Measurements from ENCODE around the gene APOBEC4.
"Not testable (repeated sequence)": the region's sequence is repeated elsewhere in the genome, so short reads cannot be mapped to it uniquely, and the experiment has no call there.

Gene APOBEC4

DNA sequence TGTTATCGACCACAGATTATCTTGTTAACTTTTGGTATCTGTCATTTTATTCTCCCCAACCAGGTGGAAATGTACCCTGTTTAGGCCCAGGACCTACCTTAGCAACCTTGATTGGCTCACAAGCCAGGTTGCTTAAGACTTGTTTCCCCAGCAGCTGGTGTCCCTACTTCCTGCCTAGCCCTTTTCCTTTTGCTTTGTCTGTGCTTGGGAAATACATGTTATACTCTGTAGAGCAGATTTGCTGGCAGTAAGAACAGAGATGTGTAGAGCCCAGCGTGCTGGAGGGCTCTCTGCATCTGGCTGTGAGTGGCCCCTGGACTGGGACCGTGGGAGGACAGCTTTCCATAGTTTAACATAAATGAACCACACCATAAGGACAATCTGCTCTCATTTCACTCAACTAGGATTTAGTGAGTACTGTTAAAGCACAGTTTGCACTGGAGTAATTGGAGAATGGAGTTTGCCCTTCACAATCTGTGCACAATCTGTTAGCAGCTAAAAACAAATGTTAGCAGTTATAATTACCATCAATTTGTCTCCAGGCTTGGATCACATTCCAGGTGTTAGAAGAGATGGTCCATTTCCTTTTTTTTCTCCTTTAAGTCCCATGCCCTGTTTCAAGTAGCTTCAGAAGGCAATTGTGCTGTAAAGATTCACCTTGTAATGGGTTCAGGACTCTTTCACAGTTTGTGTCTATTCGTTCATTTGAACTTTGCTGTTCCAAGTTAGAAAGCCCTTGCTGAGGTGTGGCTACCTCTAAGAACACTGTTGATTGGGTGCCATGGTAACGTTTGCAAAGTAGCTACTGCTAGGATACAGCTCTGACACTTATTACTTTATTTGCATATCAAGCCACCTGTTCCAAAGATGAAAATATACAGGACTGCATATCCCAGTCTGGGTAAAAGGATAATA, at the start of gene APOBEC4:
Gene APOBEC4 (minus strand): TSS at position 770 of the 915 bp plus-strand sequence. CDS start 4,535 bp downstream, outside the sequence.
- no peak for DNase-seq (ENCODE audit: low read depth)

GRCh38 chr1:183702813-183703198, 49.7 kb upstream of the APOBEC4 start:
- no peak for DNase-seq (ENCODE audit: low read depth)

GRCh38 chr1:183702087-183702812, 49.1 kb upstream of the APOBEC4 start:
- DNase-seq (ENCODE audit: low read depth): no peak

- no peak for DNase-seq (ENCODE audit: low read depth)
These were observed 46.6 kb upstream of the APOBEC4 start for GRCh38 chr1:183699616-183700160.

DNA sequence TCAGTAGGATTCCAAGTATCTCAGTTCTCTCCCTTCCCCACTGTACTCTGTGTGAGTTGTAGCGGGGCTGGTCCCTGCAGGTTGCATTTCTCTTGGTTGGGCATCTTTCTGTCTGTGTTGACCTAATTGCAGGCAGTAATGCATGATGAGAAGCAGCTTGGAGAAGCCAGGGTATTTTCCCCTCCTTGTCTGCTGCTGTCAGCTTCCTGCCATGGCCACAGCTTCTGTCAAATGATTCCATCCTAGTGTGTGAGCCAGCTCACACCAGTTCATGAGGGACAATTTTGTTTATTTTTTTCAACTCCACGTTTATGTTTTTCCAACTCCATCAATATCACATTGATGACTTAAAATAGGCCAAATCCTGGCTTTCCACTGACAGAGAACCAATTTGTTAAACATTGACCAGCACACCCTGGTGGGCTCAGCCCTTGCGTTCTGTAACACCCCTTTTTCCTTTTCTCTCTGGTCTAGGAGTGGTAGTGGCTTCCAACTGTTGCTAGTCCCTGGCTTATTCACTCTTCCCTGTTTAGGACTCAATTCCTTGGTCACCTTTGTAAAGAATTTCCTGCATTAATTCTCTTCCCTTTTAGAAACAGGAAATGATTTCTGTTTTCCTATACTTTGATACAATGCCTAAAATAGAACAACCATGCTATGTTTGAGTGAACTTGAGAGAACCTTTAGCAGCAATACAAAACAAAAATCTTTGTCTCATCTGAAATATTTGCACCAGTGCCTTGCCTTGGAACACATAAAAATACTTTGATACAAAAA, 44.9 kb upstream of the APOBEC4 start:
- no peak for DNase-seq (ENCODE audit: low read depth)

DNA sequence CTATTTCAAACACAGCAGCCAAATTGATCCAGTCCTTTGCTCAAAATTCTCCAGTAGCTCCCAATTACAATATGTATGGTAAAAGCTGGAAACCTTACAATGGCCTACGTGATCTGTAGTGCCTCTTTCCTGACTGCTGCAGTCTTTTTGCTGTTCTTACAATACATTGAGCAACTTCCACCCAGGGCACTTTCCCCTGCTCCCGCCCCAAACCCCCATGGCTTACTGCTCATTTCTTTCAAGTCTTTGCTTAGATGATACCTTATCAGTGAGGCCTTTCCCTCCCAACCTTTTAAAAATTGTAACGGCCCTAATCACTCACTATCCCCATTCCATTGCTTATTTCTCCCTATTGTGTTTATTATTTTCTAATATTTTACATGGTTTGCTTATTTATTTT, 43.9 kb upstream of the APOBEC4 start:
- no peak for DNase-seq (ENCODE audit: low read depth)

GRCh38 chr1:183694755-183695154, 41.6 kb upstream of the APOBEC4 start:
- DNase-seq (ENCODE audit: low read depth): no peak

- no peak for DNase-seq (ENCODE audit: low read depth)
These were observed 41.0 kb upstream of the APOBEC4 start for GRCh38 chr1:183694066-183694465.

GRCh38 chr1:183693521-183693920, 40.4 kb upstream of the APOBEC4 start:
- no peak for DNase-seq (ENCODE audit: low read depth)

DNA sequence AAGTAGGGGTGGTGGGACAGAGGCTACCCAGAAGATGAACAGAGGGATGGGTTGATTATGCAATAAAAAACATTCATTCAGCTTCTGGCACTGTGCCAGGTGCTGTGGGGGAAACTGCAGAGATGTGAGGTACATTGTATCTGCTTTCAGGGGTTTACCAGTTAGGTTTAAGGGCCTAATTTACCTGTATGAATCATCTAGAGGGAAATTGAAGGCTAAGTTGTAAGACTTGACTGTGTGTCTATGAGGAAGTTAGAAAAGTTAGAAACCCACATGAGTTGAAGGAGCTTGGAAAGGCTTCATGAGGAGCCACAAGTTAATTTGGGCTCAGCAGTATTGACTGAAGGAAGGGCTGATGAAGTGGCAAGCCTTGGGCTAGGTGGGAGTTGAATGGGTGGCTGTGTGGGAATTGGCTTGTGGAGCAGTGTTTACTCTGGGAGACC, 36.7 kb upstream of the APOBEC4 start:
- DNase-seq (ENCODE audit: low read depth): no peak

- DNase-seq (ENCODE audit: low read depth): no peak
These were observed 35.4 kb upstream of the APOBEC4 start for GRCh38 chr1:183688341-183689060.

- no peak for DNase-seq (ENCODE audit: low read depth)
These were observed 34.6 kb upstream of the APOBEC4 start for GRCh38 chr1:183687546-183688304.

DNA sequence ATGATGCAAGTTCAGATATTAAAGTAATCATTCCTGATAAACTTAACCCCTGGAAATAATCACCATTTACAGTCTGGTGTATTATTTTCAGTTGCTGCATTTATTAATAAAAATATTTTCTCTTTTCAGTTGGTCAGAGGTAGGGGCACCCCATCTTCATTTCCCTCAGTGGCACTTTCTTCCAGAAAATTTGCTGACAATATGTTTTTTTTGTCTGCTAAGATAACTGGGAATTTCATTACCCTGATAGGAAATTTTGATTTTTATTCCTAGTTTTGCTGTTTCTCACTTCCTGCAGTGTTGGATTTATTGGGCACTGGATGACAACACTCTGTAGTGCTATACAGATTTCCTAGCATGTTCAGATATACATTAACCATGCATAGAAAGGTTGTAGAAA, 33.1 kb upstream of the APOBEC4 start:
- DNase-seq (ENCODE audit: low read depth): no peak

GRCh38 chr1:183685112-183685713, 32.1 kb upstream of the APOBEC4 start:
- DNase-seq (ENCODE audit: low read depth): no peak

DNA sequence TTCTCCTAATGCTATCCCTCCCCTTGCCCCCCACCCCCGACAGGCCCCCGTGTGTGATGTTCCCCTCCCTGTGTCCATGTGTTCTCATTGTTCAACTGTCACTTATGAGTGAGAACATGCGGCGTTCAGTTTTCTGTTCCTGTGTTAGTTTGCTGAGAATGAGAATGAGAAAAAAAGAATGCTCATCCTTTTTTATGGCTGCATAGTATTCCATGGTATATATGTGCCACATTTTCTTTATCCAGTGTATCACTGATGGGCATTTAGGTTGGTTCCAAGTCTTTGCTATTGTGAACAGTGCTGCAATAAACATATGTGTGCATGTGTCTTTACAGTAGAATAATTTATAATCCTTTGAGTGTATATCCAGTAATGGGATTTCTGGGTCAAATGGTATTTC, 26.2 kb upstream of the APOBEC4 start:
- DNase-seq (ENCODE audit: low read depth): not testable (repeated sequence)

DNA sequence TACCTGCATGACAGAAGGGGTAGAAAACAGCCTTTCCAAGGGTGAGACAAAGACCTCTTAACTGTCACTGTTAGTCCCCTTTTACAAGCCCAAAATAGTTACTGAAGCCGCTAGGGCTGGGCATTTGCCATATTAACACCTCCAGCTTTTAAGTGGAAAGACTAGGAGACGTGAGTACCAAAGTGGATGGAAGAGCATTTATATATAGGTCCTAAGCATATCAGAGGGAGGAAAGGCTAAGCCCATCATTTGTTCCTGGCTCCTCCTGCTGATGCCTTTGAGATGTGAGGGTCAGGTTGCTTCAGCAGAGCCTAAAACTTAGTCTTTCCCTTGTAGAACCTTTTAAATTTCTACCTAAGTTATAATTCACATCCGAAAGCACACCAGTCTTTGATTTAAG, 25.7 kb upstream of the APOBEC4 start:
- DNase-seq (ENCODE audit: low read depth): no peak

DNA sequence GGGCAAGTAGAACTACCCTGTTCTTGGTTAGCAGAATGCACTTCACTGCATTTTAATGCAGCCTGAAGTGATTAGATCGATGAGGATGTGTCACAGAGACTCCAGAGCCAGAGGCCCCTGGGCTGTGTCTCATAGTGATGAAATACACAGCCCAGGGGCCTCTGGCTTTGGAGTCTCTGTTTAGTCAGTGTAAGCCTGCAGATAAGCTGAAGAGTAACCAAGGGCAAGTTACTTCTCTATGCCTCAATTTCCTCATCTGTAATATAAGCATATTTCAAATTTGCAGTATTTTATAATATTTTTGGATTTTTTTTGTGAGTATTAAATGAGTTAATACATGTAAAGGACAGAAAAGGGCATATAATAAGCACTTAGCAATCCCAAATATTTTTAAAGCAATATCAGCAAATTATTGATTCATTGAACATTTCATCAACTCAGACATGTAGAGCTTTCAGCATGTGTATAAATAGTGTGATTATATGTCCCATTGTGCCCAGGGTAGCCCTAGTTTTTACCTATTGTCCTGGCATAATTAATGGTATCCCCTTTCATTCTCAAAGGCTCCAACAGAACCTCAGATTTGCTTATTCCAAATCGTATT, 23.6 kb upstream of the APOBEC4 start:
- no peak for DNase-seq (ENCODE audit: low read depth)

- DNase-seq (ENCODE audit: low read depth): no peak
These were observed 22.9 kb upstream of the APOBEC4 start for GRCh38 chr1:183675883-183676585.

DNA sequence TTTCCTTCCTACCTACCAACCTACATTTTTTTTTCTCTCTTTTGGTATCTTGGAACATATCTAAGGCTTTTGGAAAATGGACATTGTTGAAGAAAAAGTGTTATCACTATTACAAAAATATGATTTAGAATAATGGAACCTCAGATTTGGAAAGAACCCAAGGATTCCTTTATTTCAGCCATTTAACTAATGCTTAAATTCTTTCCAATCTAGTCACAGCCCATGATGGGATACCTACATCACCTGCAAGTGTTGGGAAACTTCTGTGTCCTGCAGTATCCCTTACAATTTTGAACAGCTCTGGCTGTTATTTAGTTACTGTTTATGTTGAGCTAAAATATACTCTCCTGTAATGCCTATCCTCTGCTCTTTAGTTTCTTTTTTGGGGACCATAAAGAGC, 22.3 kb upstream of the APOBEC4 start:
- DNase-seq (ENCODE audit: low read depth): no peak
